Ovary (tissue), 3 donors: Measurements from ENCODE around the gene SYNJ1.

Source experiments
- EP300 ChIP-seq: sonication (generic); formaldehyde crosslinking; IDR thresholded peaks from one replicate; pipeline ENCODE4 v1.6.1; 2017; ENCODE audit warnings: antibody characterized with exemption
- POLR2A ChIP-seq: fragments of 450-650 bp; IDR thresholded peaks from one replicate; pipeline ENCODE4 v1.6.1; 2017; ENCODE audit warnings: antibody characterized with exemption, mild to moderate bottlenecking, moderate library complexity
- TF ChIP-seq, protein P1 (sequence below), 3 donors: fragments of 450-650 bp in 2 of 3; fragments of 200-600 bp in 1 of 3; IDR thresholded peaks; one replicate each; pipeline versions ENCODE4 v1.5.1 to v1.8.0; 2016 to 2022; ENCODE audit warnings: antibody characterized with exemption in 3 of 3, mild to moderate bottlenecking in 1 of 3
- donor health status: DM: no; HTN: no; CAD: no.

DNA sequence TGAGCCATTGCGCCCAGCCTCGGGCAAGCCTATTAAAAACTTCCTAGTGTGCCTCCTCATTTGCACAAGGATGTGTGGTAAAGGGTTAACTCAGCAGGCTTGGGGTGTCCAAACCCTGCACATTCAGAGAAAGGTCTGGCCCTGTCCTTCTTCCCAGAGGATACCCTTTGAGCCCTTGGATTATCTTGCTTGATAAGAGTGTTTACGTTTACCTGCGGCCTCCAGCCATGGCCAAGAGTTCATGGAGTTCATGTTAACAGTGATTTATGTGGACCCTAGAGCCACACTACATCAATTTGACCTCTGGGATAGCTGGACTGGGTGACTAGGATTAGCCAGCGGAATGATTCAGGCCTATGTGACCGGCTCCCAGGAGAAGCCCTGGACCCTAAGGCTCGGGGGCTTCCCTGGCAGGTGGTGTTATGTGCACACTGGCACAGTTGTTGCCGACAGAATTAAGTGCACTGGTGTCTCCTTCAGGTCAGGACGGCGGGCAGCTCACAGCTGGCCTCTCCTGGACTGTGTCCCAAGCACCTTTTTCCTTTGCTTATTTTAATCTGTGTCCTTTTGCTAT lies 134.8 kb downstream of the SYNJ1 start:
- TF ChIP-seq, protein P1, sequence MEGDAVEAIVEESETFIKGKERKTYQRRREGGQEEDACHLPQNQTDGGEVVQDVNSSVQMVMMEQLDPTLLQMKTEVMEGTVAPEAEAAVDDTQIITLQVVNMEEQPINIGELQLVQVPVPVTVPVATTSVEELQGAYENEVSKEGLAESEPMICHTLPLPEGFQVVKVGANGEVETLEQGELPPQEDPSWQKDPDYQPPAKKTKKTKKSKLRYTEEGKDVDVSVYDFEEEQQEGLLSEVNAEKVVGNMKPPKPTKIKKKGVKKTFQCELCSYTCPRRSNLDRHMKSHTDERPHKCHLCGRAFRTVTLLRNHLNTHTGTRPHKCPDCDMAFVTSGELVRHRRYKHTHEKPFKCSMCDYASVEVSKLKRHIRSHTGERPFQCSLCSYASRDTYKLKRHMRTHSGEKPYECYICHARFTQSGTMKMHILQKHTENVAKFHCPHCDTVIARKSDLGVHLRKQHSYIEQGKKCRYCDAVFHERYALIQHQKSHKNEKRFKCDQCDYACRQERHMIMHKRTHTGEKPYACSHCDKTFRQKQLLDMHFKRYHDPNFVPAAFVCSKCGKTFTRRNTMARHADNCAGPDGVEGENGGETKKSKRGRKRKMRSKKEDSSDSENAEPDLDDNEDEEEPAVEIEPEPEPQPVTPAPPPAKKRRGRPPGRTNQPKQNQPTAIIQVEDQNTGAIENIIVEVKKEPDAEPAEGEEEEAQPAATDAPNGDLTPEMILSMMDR (IDR thresholded peaks at IDR 0.05), result no peak
- TF ChIP-seq EP300 (no peak), POLR2A (no peak)
